Thyroid gland (tissue), 4 donors: ENCODE measurements around the gene AFAP1L2.

Experiments
- CTCF ChIP-seq, 6 experiments: fragments of 200-600 bp in 3 of 6; fragments of 450-650 bp in 3 of 6; sonication (generic) in 3 of 6; IDR thresholded peaks; one replicate each; pipeline ENCODE4 v1.5.1; 2016 to 2019; ENCODE audit warnings: antibody characterized with exemption in 6 of 6, mild to moderate bottlenecking in 2 of 6, inconsistent platforms in 1 of 6, moderate library complexity in 1 of 6
- POLR2A ChIP-seq, 2 donors: fragments of 450-650 bp; IDR thresholded peaks; one replicate each; pipeline ENCODE4 v1.6.1; 2017; ENCODE audit warnings: antibody characterized with exemption in 2 of 2, mild to moderate bottlenecking in 2 of 2, moderate library complexity in 1 of 2

GRCh38 chr10:114245121-114245791, 159.0 kb downstream of the AFAP1L2 start:
- no peak for TF ChIP-seq CTCF (IDR thresholded peaks at IDR 0.05)
- no peak for TF ChIP-seq POLR2A (IDR thresholded peaks at IDR 0.05)
